Measurements from ENCODE around the gene CBS. TPM values are rescaled to one million over a fixed set of nuclear protein-coding genes. Genes with fewer than 3 reads are reported as not detected.

The CBS gene
- total RNA-seq, 1 donor from 2014 or later, result 56.9 TPM

GRCh38 chr21:43031121-43031619, 44.5 kb downstream of the CBS start:
- TF ChIP-seq EZH2phosphoT487 (IDR thresholded peaks at IDR 0.05) (no peak), EZH2 (IDR thresholded peaks at IDR 0.05) (no peak), CTCF (IDR thresholded peaks at IDR 0.05) (no peak)
- Mint-ChIP-seq H3K9me3 (no peaks in the 10 kb centered on the region), H3K4me3 (no peak overlapping the region), H3K27ac (no peak overlapping the region), H3K4me1 (peaks cover 2% of the 10 kb centered on the region), H3K27me3 (ENCODE audit: insufficient read depth, low read depth) (peaks cover 3% of the 10 kb centered on the region), H3K36me3 (peaks cover 21% of the 10 kb centered on the region)
- Histone ChIP-seq H3F3A (ENCODE audit: low read depth) (no peaks in the 10 kb centered on the region), H3K9ac (no peak overlapping the region), H3K9me3 (ENCODE audit: low read depth) (no peaks in the 10 kb centered on the region), H3K4me3 (no peak overlapping the region), H3K27ac (no peak overlapping the region), H2AFZ (replicated peaks) (no peak overlapping the region), H3K36me3 (no peaks in the 10 kb centered on the region), H3K4me1 (no peaks in the 10 kb centered on the region), H3K4me2 (no peak overlapping the region), H3K27me3 (no peaks in the 10 kb centered on the region), H3K79me2 (ENCODE audit: low read depth) (no peaks in the 10 kb centered on the region), H4K20me1 (ENCODE audit: low read depth) (no peaks in the 10 kb centered on the region)
- DNase-seq (ENCODE audit: low spot score), result no peak

GRCh38 chr21:43029785-43030184, 45.9 kb downstream of the CBS start:
- Histone ChIP-seq H3K79me2 (ENCODE audit: low read depth) (no peaks in the 10 kb centered on the region), H3K4me2 (no peak overlapping the region), H3F3A (ENCODE audit: low read depth) (no peaks in the 10 kb centered on the region), H3K9ac (no peak overlapping the region), H3K27ac (no peak overlapping the region), H2AFZ (replicated peaks) (no peak overlapping the region), H3K4me3 (no peak overlapping the region), H3K36me3 (no peaks in the 10 kb centered on the region), H4K20me1 (ENCODE audit: low read depth) (no peaks in the 10 kb centered on the region), H3K4me1 (no peaks in the 10 kb centered on the region), H3K27me3 (no peaks in the 10 kb centered on the region), H3K9me3 (ENCODE audit: low read depth) (no peaks in the 10 kb centered on the region)
- Mint-ChIP-seq H3K9me3 (no peaks in the 10 kb centered on the region), H3K36me3 (peaks cover 25% of the 10 kb centered on the region), H3K27ac (no peak overlapping the region), H3K4me3 (no peak overlapping the region), H3K27me3 (ENCODE audit: insufficient read depth, low read depth) (peaks cover 3% of the 10 kb centered on the region), H3K4me1 (peaks cover 8% of the 10 kb centered on the region)
- DNase-seq (ENCODE audit: low spot score), result no peak
- TF ChIP-seq EZH2 (IDR thresholded peaks at IDR 0.05) (no peak), CTCF (IDR thresholded peaks at IDR 0.05) (no peak), EZH2phosphoT487 (IDR thresholded peaks at IDR 0.05) (no peak)

GRCh38 chr21:43027846-43028731, 47.5 kb downstream of the CBS start:
- H3K36me3 ChIP-seq, result no peaks in the 10 kb centered on the region
- no peak overlapping the region for H3K4me3 ChIP-seq

More at GRCh38 chr21:43027846-43028731, 47.5 kb downstream of the CBS start:
- no peaks in the 10 kb centered on the region for H4K20me1 ChIP-seq (ENCODE audit: low read depth)
- H3K4me3 Mint-ChIP-seq, result no peak overlapping the region
- H3F3A ChIP-seq (ENCODE audit: low read depth), result no peaks in the 10 kb centered on the region
- DNase-seq (ENCODE audit: low spot score), result no peak
- H3K27ac ChIP-seq, result no peak overlapping the region
- peaks cover 3% of the 10 kb centered on the region for H3K27me3 Mint-ChIP-seq (ENCODE audit: insufficient read depth, low read depth)
- no peak overlapping the region for H3K4me2 ChIP-seq
- no peak overlapping the region for H2AFZ ChIP-seq (replicated peaks)
- H3K9ac ChIP-seq, result no peak overlapping the region
- H3K4me1 Mint-ChIP-seq, result peaks cover 8% of the 10 kb centered on the region
- TF ChIP-seq CTCF (IDR thresholded peaks at IDR 0.05) (no peak), EZH2 (IDR thresholded peaks at IDR 0.05) (no peak), EZH2phosphoT487 (IDR thresholded peaks at IDR 0.05) (no peak)
- H3K36me3 Mint-ChIP-seq, result peaks cover 29% of the 10 kb centered on the region
- peak overlapping the region; percentile 17 for H3K27ac Mint-ChIP-seq
- H3K9me3 Mint-ChIP-seq, result no peaks in the 10 kb centered on the region
- H3K4me1 ChIP-seq, result no peaks in the 10 kb centered on the region
- H3K79me2 ChIP-seq (ENCODE audit: low read depth), result no peaks in the 10 kb centered on the region
- H3K27me3 ChIP-seq, result no peaks in the 10 kb centered on the region
- H3K9me3 ChIP-seq (ENCODE audit: low read depth), result no peaks in the 10 kb centered on the region

Measured in neural progenitor cell (in vitro differentiated cells).